ENCODE results near the gene GATA5.

GRCh38 chr20:62479156-62479555 is 3.4 kb upstream of the GATA5 start:
- TF ChIP-seq, protein P1, sequence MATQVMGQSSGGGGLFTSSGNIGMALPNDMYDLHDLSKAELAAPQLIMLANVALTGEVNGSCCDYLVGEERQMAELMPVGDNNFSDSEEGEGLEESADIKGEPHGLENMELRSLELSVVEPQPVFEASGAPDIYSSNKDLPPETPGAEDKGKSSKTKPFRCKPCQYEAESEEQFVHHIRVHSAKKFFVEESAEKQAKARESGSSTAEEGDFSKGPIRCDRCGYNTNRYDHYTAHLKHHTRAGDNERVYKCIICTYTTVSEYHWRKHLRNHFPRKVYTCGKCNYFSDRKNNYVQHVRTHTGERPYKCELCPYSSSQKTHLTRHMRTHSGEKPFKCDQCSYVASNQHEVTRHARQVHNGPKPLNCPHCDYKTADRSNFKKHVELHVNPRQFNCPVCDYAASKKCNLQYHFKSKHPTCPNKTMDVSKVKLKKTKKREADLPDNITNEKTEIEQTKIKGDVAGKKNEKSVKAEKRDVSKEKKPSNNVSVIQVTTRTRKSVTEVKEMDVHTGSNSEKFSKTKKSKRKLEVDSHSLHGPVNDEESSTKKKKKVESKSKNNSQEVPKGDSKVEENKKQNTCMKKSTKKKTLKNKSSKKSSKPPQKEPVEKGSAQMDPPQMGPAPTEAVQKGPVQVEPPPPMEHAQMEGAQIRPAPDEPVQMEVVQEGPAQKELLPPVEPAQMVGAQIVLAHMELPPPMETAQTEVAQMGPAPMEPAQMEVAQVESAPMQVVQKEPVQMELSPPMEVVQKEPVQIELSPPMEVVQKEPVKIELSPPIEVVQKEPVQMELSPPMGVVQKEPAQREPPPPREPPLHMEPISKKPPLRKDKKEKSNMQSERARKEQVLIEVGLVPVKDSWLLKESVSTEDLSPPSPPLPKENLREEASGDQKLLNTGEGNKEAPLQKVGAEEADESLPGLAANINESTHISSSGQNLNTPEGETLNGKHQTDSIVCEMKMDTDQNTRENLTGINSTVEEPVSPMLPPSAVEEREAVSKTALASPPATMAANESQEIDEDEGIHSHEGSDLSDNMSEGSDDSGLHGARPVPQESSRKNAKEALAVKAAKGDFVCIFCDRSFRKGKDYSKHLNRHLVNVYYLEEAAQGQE (IDR thresholded peaks at IDR 0.05; ENCODE audit: borderline replicate concordance) = no peak
- TF ChIP-seq CTCF (IDR thresholded peaks at IDR 0.05; ENCODE audit: poor library complexity, severe bottlenecking) (no peak), EZH2 (IDR thresholded peaks at IDR 0.05; ENCODE audit: borderline replicate concordance, insufficient read depth, low read length, poor library complexity, severe bottlenecking) (no peak), SMC3 (conservative IDR thresholded peaks at IDR 0.05; ENCODE audit: poor library complexity) (no peak), POLR2AphosphoS5 (IDR thresholded peaks at IDR 0.05) (no peak), TAF1 (IDR thresholded peaks at IDR 0.05; ENCODE audit: low read depth) (no peak), EP300 (conservative IDR thresholded peaks at IDR 0.05; ENCODE audit: poor library complexity, severe bottlenecking) (no peak), RAD21 (conservative IDR thresholded peaks at IDR 0.05) (no peak), MXI1 (conservative IDR thresholded peaks at IDR 0.05; ENCODE audit: poor library complexity, severe bottlenecking) (no peak)
